ENCODE results near the gene RPL27A.
A peak's percentile ranks its signal among the peaks of the same experiment; 100 is the strongest.

The RPL27A gene

DNA sequence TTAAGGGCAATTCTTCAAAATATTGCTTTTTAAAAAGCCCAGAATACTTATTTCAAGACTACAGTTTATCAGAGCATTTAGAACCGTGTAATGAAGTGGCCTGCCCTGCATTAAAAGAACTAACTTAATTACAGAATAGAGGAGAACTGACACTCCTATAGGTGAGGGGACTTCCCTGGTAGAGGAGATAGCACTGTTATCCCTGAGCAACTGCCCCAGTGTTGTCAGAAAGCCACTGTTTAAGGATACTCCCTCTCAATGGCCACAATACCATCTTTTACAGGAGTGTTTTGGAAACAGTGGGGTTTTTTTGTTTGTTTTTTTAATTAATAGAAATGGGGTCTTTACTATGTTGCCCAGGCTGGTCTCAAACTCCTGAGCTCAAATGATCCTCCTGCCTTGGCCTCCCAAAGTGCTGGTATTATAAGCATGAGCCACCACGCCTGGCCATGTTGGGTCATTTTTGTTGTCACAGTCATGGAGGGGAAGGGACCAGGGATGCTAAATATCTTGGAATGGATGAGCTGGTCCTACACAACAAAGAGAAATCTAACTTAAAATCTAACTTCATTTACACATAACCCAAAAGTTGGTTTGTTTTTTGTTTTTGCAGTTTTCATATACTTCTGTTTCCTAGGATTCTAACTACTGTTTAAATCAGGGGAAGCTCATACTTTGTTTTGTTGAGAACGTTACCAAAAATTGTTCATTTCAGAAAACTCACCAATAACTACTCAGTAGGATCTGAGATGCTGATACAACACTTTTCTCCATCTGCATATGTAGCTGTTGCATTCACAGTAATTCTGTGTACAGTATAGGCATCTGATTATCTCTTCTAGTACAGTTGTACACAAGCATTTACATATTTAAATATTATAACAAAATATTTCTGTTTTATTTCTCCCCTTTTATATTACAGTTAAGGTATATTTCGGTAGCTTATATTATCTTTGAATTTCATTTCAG, 8.1 kb downstream of the RPL27A start:
- no peaks in the 10 kb centered on the region for H3K9me2 ChIP-seq (replicated peaks; ENCODE audit: control insufficient read depth, low read length)
- H3K27ac ChIP-seq (ENCODE audit: low read depth, low read length) = no peak overlapping the region
- H3K36me3 ChIP-seq (ENCODE audit: control insufficient read depth, low read length) = peaks cover 87% of the 10 kb centered on the region
- no peak overlapping the region; the same call in 1 of the 2 replicates for H3K4me3 ChIP-seq (ENCODE audit: low read length)
- TF ChIP-seq, protein P1, sequence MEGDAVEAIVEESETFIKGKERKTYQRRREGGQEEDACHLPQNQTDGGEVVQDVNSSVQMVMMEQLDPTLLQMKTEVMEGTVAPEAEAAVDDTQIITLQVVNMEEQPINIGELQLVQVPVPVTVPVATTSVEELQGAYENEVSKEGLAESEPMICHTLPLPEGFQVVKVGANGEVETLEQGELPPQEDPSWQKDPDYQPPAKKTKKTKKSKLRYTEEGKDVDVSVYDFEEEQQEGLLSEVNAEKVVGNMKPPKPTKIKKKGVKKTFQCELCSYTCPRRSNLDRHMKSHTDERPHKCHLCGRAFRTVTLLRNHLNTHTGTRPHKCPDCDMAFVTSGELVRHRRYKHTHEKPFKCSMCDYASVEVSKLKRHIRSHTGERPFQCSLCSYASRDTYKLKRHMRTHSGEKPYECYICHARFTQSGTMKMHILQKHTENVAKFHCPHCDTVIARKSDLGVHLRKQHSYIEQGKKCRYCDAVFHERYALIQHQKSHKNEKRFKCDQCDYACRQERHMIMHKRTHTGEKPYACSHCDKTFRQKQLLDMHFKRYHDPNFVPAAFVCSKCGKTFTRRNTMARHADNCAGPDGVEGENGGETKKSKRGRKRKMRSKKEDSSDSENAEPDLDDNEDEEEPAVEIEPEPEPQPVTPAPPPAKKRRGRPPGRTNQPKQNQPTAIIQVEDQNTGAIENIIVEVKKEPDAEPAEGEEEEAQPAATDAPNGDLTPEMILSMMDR (IDR thresholded peaks at IDR 0.05; ENCODE audit: low read depth, low read length, poor library complexity, severe bottlenecking) = no peak
- TF ChIP-seq EZH2phosphoT487 (IDR thresholded peaks at IDR 0.05; ENCODE audit: borderline replicate concordance, low read length) = no peak
- H3K4me2 ChIP-seq (ENCODE audit: low read length) = peak overlapping the region; percentile 93
- H3K4me1 ChIP-seq (ENCODE audit: control insufficient read depth, low read length) = peaks cover 46% of the 10 kb centered on the region
- H4K20me1 ChIP-seq (ENCODE audit: control insufficient read depth, insufficient read depth, low read depth, low read length) = no peaks in the 10 kb centered on the region
- H3K27me3 ChIP-seq (ENCODE audit: control insufficient read depth, low read length) = no peaks in the 10 kb centered on the region
- H3F3A ChIP-seq (ENCODE audit: control insufficient read depth, insufficient read depth) = peaks cover 37% of the 10 kb centered on the region
- H3K79me2 ChIP-seq (ENCODE audit: control insufficient read depth, low read length) = peaks cover 37% of the 10 kb centered on the region
- H3K9me3 ChIP-seq (ENCODE audit: control insufficient read depth, insufficient read depth, low read length) = no peaks in the 10 kb centered on the region

DNA sequence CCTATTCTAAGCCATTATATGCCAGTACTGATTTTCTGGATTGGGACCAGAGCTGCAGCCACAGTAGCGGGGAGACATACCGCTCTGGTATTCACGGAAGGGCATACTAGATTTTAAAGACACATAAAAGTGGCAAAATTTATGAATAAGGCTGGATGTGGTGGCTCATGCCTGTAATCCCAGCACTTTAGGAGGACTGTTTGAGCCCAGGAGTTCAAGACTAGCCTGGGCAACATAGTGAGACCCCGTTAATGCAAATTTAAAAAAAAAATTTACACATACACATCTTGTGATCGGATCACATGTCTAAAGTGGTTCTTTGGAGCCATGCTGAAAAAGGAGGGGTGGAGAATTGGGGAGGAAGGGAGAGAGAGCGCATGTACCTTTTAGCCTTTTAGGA, 9.0 kb downstream of the RPL27A start:
- no peaks in the 10 kb centered on the region for H3K9me3 ChIP-seq (ENCODE audit: control insufficient read depth, insufficient read depth, low read length)
- H3K4me2 ChIP-seq (ENCODE audit: low read length) = no peak overlapping the region
- H3F3A ChIP-seq (ENCODE audit: control insufficient read depth, insufficient read depth) = peaks cover 28% of the 10 kb centered on the region
- no peaks in the 10 kb centered on the region for H3K9me2 ChIP-seq (replicated peaks; ENCODE audit: control insufficient read depth, low read length)
- H3K79me2 ChIP-seq (ENCODE audit: control insufficient read depth, low read length) = peaks cover 33% of the 10 kb centered on the region
- no peak for TF ChIP-seq EZH2phosphoT487 (IDR thresholded peaks at IDR 0.05; ENCODE audit: borderline replicate concordance, low read length)
- TF ChIP-seq, protein P1 (IDR thresholded peaks at IDR 0.05; ENCODE audit: low read depth, low read length, poor library complexity, severe bottlenecking) = no peak
- H3K4me3 ChIP-seq (ENCODE audit: low read length) = no peak overlapping the region
- H3K27me3 ChIP-seq (ENCODE audit: control insufficient read depth, low read length) = no peaks in the 10 kb centered on the region
- no peak overlapping the region for H3K27ac ChIP-seq (ENCODE audit: low read depth, low read length)
- peaks cover 36% of the 10 kb centered on the region for H3K4me1 ChIP-seq (ENCODE audit: control insufficient read depth, low read length)
- H3K36me3 ChIP-seq (ENCODE audit: control insufficient read depth, low read length) = peaks cover 86% of the 10 kb centered on the region
- no peaks in the 10 kb centered on the region for H4K20me1 ChIP-seq (ENCODE audit: control insufficient read depth, insufficient read depth, low read depth, low read length)

DNA sequence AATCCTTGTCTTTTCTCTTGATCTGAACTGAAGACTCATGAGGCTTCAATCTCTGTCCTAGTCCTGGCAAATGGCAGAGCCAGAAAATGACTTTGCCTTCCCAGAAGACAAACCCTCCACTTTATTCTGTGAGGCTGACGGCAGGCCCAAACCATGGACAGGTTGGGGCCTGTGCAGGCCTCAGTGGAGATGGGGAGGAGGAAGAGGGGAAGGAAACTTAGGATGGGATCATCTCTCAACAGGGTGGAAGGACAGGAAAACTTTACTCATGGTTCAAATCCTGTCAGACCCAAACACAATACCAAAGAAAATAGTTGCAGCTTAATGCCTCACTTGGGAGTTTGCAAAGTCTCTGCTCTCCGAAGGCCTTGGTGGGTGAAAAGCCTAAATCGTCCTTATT, 9.8 kb downstream of the RPL27A start:
- Histone ChIP-seq H3K36me3 (ENCODE audit: control insufficient read depth, low read length) (peaks cover 81% of the 10 kb centered on the region), H3K27ac (ENCODE audit: low read depth, low read length) (no peak overlapping the region), H3K79me2 (ENCODE audit: control insufficient read depth, low read length) (peaks cover 33% of the 10 kb centered on the region), H3K9me3 (ENCODE audit: control insufficient read depth, insufficient read depth, low read length) (no peaks in the 10 kb centered on the region), H3K4me2 (ENCODE audit: low read length) (no peak overlapping the region), H3K9me2 (replicated peaks; ENCODE audit: control insufficient read depth, low read length) (no peaks in the 10 kb centered on the region), H3F3A (ENCODE audit: control insufficient read depth, insufficient read depth) (peaks cover 20% of the 10 kb centered on the region), H3K4me1 (ENCODE audit: control insufficient read depth, low read length) (peaks cover 28% of the 10 kb centered on the region), H3K4me3 (ENCODE audit: low read length) (no peak overlapping the region), H4K20me1 (ENCODE audit: control insufficient read depth, insufficient read depth, low read depth, low read length) (no peaks in the 10 kb centered on the region), H3K27me3 (ENCODE audit: control insufficient read depth, low read length) (no peaks in the 10 kb centered on the region)
- TF ChIP-seq, protein P1 (IDR thresholded peaks at IDR 0.05; ENCODE audit: low read depth, low read length, poor library complexity, severe bottlenecking) = no peak
- TF ChIP-seq EZH2phosphoT487 (IDR thresholded peaks at IDR 0.05; ENCODE audit: borderline replicate concordance, low read length) = no peak
